Peyer's patch (tissue), 4 donors: Measurements from ENCODE around the gene SFXN1.

ENCODE experiments used
- CTCF ChIP-seq, 6 experiments: fragments of 450-650 bp in 4 of 6; fragments of 200-600 bp in 2 of 6; sonication (generic) in 1 of 6; IDR thresholded peaks; one replicate each; pipeline ENCODE4 v1.5.1; 2017 to 2019; ENCODE audit warnings: antibody characterized with exemption in 6 of 6, mild to moderate bottlenecking in 3 of 6, moderate library complexity in 1 of 6
- POLR2A ChIP-seq, 2 donors: fragments of 450-650 bp; IDR thresholded peaks; one replicate each; pipeline ENCODE4 v1.5.1; 2017; ENCODE audit warnings: antibody characterized with exemption in 2 of 2, mild to moderate bottlenecking in 2 of 2, moderate library complexity in 2 of 2

- TF ChIP-seq CTCF (IDR thresholded peaks at IDR 0.05) (no peak), POLR2A (IDR thresholded peaks at IDR 0.05) (no peak)
Measured at GRCh38 chr5:175521313-175521833, 43.0 kb downstream of the SFXN1 start.
